ENCODE measurements around the gene KRI1. TPM values are rescaled to one million over a fixed set of nuclear protein-coding genes. Genes with fewer than 3 reads are reported as not detected.
"Not testable (repeated sequence)": the region's sequence is repeated elsewhere in the genome, so short reads cannot be mapped to it uniquely, and the experiment has no call there.

KRI1 gene
- total and polyA plus RNA-seq, 10 donors = 24.9 to 43.3 (median 31.7) TPM

- Histone ChIP-seq H3K36me3 (peaks cover 0 to 28% (median 16%) of the 10 kb centered on the region in 6 donors), H3K27ac (peak overlapping the region in 7 of 8 donors; percentile 90 to 97 (median 95)), H3K4me3 (peak overlapping the region; percentile 73 to 96 (median 88)), H3K27me3 (replicated peaks in 1 of 7) (peaks cover 0 to 20% (median 0%) of the 10 kb centered on the region in 7 donors), H3K4me1 (peaks cover 9 to 58% (median 32%) of the 10 kb centered on the region in 6 donors), H3K9me3 (no peaks in the 10 kb centered on the region)
- intact Hi-C loops (cut with DNase I; ENCODE audit: low total_unique reads) = no loop called here
- TF ChIP-seq POLR2A (IDR thresholded peaks at IDR 0.05) (no peak), POLR2AphosphoS5 (IDR thresholded peaks at IDR 0.05) (no peak)
- TF ChIP-seq, protein P1, sequence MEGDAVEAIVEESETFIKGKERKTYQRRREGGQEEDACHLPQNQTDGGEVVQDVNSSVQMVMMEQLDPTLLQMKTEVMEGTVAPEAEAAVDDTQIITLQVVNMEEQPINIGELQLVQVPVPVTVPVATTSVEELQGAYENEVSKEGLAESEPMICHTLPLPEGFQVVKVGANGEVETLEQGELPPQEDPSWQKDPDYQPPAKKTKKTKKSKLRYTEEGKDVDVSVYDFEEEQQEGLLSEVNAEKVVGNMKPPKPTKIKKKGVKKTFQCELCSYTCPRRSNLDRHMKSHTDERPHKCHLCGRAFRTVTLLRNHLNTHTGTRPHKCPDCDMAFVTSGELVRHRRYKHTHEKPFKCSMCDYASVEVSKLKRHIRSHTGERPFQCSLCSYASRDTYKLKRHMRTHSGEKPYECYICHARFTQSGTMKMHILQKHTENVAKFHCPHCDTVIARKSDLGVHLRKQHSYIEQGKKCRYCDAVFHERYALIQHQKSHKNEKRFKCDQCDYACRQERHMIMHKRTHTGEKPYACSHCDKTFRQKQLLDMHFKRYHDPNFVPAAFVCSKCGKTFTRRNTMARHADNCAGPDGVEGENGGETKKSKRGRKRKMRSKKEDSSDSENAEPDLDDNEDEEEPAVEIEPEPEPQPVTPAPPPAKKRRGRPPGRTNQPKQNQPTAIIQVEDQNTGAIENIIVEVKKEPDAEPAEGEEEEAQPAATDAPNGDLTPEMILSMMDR (IDR thresholded peaks at IDR 0.05 in 8 of 11, conservative IDR thresholded peaks at IDR 0.05 in 3 of 11) = no peak
- no peak for DNase-seq
- WGBS, 5 donors = 52 to 63% (median 62%) methylated on average over 8 of the region's 8 CpGs
Observed at GRCh38 chr19:10543059-10543419, 22.8 kb downstream of the KRI1 start.

DNA sequence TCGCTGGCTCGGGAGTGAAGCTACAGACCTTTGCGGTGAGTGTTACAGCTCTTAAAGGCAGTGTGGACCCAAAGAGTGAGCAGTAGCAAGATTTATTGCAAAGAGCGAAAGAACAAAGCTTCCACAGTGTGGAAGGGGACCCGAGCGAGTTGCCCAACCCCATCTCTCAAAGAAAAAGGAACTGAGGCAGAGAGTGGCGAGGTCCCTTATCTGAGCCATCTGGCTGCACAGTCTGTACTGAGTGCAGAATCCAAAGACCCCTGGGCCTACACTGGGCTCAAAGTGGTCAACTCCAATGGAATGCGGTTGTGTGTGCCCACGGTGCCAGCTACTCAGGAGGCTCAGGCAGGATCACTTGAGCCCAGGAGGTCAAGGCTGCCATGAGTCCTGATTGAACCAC is 26.8 kb downstream of the KRI1 start:
- peaks cover 0 to 27% (median 12%) of the 10 kb centered on the region in 6 donors for H3K4me1 ChIP-seq
- DNase-seq; H3K27ac ChIP-seq; H3K9me3 ChIP-seq; H3K36me3 ChIP-seq; intact Hi-C loops (cut with DNase I; ENCODE audit: low total_unique reads); H3K4me3 ChIP-seq: not testable (repeated sequence)
- H3K27me3 ChIP-seq (replicated peaks in 1 of 7) = peaks cover 0 to 33% (median 0%) of the 10 kb centered on the region in 7 donors
- WGBS, 5 donors = 23 to 54% (median 31%) methylated on average over 7 to 9 of the region's 9 CpGs

GRCh38 chr19:10538204-10538983 is 27.4 kb downstream of the KRI1 start:
- Histone ChIP-seq H3K27ac (no peak overlapping the region), H3K9me3 (no peaks in the 10 kb centered on the region), H3K4me1 (peaks cover 0 to 25% (median 10%) of the 10 kb centered on the region in 6 donors), H3K4me3 (no peak overlapping the region), H3K27me3 (replicated peaks in 1 of 7) (peaks cover 0 to 33% (median 0%) of the 10 kb centered on the region in 7 donors), H3K36me3 (no peaks in the 10 kb centered on the region)
- WGBS, 5 donors = 47 to 63% (median 54%) methylated on average over 20 of the region's 20 CpGs
- DNase-seq = no peak
- intact Hi-C loops (cut with DNase I; ENCODE audit: low total_unique reads) = no loop called here
- TF ChIP-seq, protein P1 (IDR thresholded peaks at IDR 0.05 in 8 of 11, conservative IDR thresholded peaks at IDR 0.05 in 3 of 11) = no peak
- TF ChIP-seq POLR2AphosphoS5 (IDR thresholded peaks at IDR 0.05) (no peak), POLR2A (IDR thresholded peaks at IDR 0.05) (no peak)

GRCh38 chr19:10537668-10538067 is 28.1 kb downstream of the KRI1 start:
- no peak for DNase-seq
- 86 to 90% (median 87%) methylated on average over 11 of the region's 11 CpGs for WGBS, 5 donors
- H3K9me3 ChIP-seq = peaks cover 0 to under 1% (median 0%) of the 10 kb centered on the region in 8 donors
- peaks cover 0 to 17% (median 4%) of the 10 kb centered on the region in 6 donors for H3K4me1 ChIP-seq
- H3K27ac ChIP-seq = no peak overlapping the region
- H3K36me3 ChIP-seq = no peaks in the 10 kb centered on the region
- peaks cover 0 to 33% (median 0%) of the 10 kb centered on the region in 7 donors for H3K27me3 ChIP-seq (replicated peaks in 1 of 7)
- no peak overlapping the region for H3K4me3 ChIP-seq
- TF ChIP-seq, protein P1 (IDR thresholded peaks at IDR 0.05 in 8 of 11, conservative IDR thresholded peaks at IDR 0.05 in 3 of 11) = no peak
- TF ChIP-seq POLR2AphosphoS5 (IDR thresholded peaks at IDR 0.05) = no peak
- no peak for TF ChIP-seq POLR2A (IDR thresholded peaks at IDR 0.05)
- intact Hi-C loops (cut with DNase I; ENCODE audit: low total_unique reads) = no loop called here
